K562 (cell line): ENCODE measurements around the gene RELCH. TPM values are rescaled to one million over a fixed set of nuclear protein-coding genes. Genes with fewer than 3 reads are reported as not detected.

Source experiments
- ATAC-seq: fragments of 200-7000 bp; cut with Tn5 transposase; 3 replicates; pipeline ENCODE4 v1.9.1; 2020; ENCODE audit warnings: moderate library complexity
- BruUV-seq: library from RNA; stranded (reverse); fragments of 400-500 nt; replicated peaks from 2 replicates; lab custom pipeline; 2021; lab: Mats Ljungman, UMichigan
- CTCF ChIA-PET: fragments of 300-600 bp; formaldehyde crosslinking; extraction: SDS; loops from one replicate; lab custom pipeline; 2021; ENCODE audit warnings: low intra/inter-chr PET ratio; lab: Yijun Ruan, JAX
- POLR2A ChIA-PET: fragments of 300-600, 350-650 bp; sonication (Branson Sonifier 250); formaldehyde crosslinking; extraction: SDS; loops from one replicate; lab custom pipeline; 2021; ENCODE audit warnings: antibody characterized with exemption, inconsistent platforms; lab: Yijun Ruan, JAX
- DNase-seq, 4 experiments: peaks; one replicate each; pipeline versions ENCODE4 v3.0.0 to v3.0.0-alpha.2; 2011 to 2018; ENCODE audit warnings: low spot score in 3 of 4, mixed read lengths in 3 of 4; ENCODE audit errors: extremely low read depth in 1 of 4
- FAIRE-seq: peaks from 2 replicates; lab custom pipeline; 2011; peaks lifted over from hg19 to GRCh38; lab: Jason Lieb, UNC
- H2AFZ ChIP-seq: 2 replicates; pipeline ENCODE4 v1.6.0; 2011; ENCODE audit warnings: low read depth, low read length, control low read depth, inconsistent platforms
- H3K27ac ChIP-seq: fragments of 200-600 bp; 3 replicates; pipeline ENCODE4 v1.8.0; 2011; ENCODE audit warnings: low read depth, mild to moderate bottlenecking, control low read depth, inconsistent platforms, low read length, moderate library complexity, mixed read lengths; ENCODE audit errors: extremely low read depth
- H3K27me3 ChIP-seq, 2 experiments: fragments of 300-600 bp in 1 of 2; 2 replicates in 1 of 2; 3 replicates in 1 of 2; pipeline versions ENCODE4 v1.6.0 to v1.8.0; 2011; ENCODE audit warnings: inconsistent platforms in 2 of 2, low read length in 2 of 2, mild to moderate bottlenecking in 1 of 2, mixed read lengths in 1 of 2, moderate library complexity in 1 of 2; ENCODE audit not compliant: control insufficient read depth in 2 of 2, insufficient read depth in 2 of 2
- H3K36me3 ChIP-seq: fragments of 300-600 bp; 3 replicates; pipeline ENCODE4 v1.8.0; 2011; ENCODE audit warnings: mild to moderate bottlenecking, low read length, inconsistent platforms; ENCODE audit not compliant: control insufficient read depth, insufficient read depth
- H3K4me1 ChIP-seq, 2 experiments: fragments of 200-600 bp in 1 of 2; replicated peaks in 1 of 2; 2 replicates in 1 of 2; 3 replicates in 1 of 2; pipeline versions ENCODE4 v1.5.1 to v1.8.0; 2011; ENCODE audit warnings: inconsistent platforms in 2 of 2, low read length in 2 of 2, mild to moderate bottlenecking in 1 of 2, mixed read lengths in 1 of 2, moderate library complexity in 1 of 2; ENCODE audit not compliant: control insufficient read depth in 2 of 2, insufficient read depth in 2 of 2
- H3K4me2 ChIP-seq: 2 replicates; pipeline ENCODE4 v1.6.1; 2011; ENCODE audit warnings: low read length, control low read depth, inconsistent platforms, mixed read lengths; ENCODE audit not compliant: insufficient read depth
- H3K4me3 ChIP-seq: fragments of 200-600 bp; sonication (generic), shearing (Covaris generic); 2 replicates; pipeline ENCODE4 v1.5.1; 2016; ENCODE audit warnings: control low read depth, inconsistent platforms
- H3K79me2 ChIP-seq: fragments of 200-600 bp; 3 replicates; pipeline ENCODE4 v1.8.0; 2011; ENCODE audit warnings: low read length, inconsistent platforms; ENCODE audit not compliant: control insufficient read depth, insufficient read depth
- H3K9ac ChIP-seq, 2 experiments: 2 replicates each; pipeline versions ENCODE4 v1.6.0 to v1.6.1; 2011; ENCODE audit warnings: low read depth in 2 of 2, low read length in 2 of 2, control low read depth in 1 of 2, inconsistent platforms in 1 of 2, mild to moderate bottlenecking in 1 of 2, mixed read lengths in 1 of 2; ENCODE audit not compliant: insufficient read depth in 1 of 2
- H3K9me1 ChIP-seq: one replicate; pipeline ENCODE4 v1.6.0; 2011; ENCODE audit warnings: inconsistent platforms, mild to moderate bottlenecking, low read length, moderate library complexity; ENCODE audit not compliant: control insufficient read depth, insufficient read depth
- H3K9me3 ChIP-seq: replicated peaks from 2 replicates; pipeline ENCODE4 v1.5.1; 2011; ENCODE audit warnings: low read depth, low read length, inconsistent platforms; ENCODE audit not compliant: control insufficient read depth, insufficient read depth
- H4K20me1 ChIP-seq: replicated peaks from 2 replicates; pipeline ENCODE4 v1.6.1; 2011; ENCODE audit warnings: low read length, inconsistent platforms, mixed read lengths; ENCODE audit not compliant: control insufficient read depth, insufficient read depth
- CTCFL ChIP-seq: IDR thresholded peaks from 2 replicates; pipeline ENCODE4 v1.6.1; 2011; ENCODE audit warnings: borderline replicate concordance, low read depth, mild to moderate bottlenecking, moderate library complexity, low read length; ENCODE audit not compliant: insufficient read depth, poor library complexity, severe bottlenecking
- HDGF ChIP-seq: fragments of 450-650 bp; IDR thresholded peaks from 2 replicates; pipeline ENCODE4 v1.6.1; 2016
- TCF7L2 ChIP-seq: fragments of 150-350 bp; IDR thresholded peaks from 2 replicates; pipeline ENCODE4 v1.6.1; 2016; ENCODE audit warnings: low read depth, mild to moderate bottlenecking, low read length, moderate library complexity
- THAP7 ChIP-seq: fragments of 250-450 bp; sonication (Bioruptor Pico); IDR thresholded peaks from 2 replicates; pipeline ENCODE4 v1.5.0; 2021
- ZNF143 ChIP-seq: sonication (generic); formaldehyde crosslinking; IDR thresholded peaks from 2 replicates; pipeline ENCODE4 v1.9.0; 2022; ENCODE audit warnings: mild to moderate bottlenecking, missing genetic modification reagents
- ZNF274 ChIP-seq: IDR thresholded peaks from 2 replicates; pipeline ENCODE4 v1.6.1; 2011; ENCODE audit warnings: low read depth, mild to moderate bottlenecking, low read length, moderate library complexity, borderline replicate concordance
- ZNF584 ChIP-seq: fragments of 200-800 bp; sonication (Bioruptor generic); IDR thresholded peaks from 2 replicates; pipeline ENCODE4 v1.6.1; 2016; ENCODE audit warnings: low read depth, mild to moderate bottlenecking, missing genetic modification characterization, missing compliant biosample characterization
- in situ Hi-C: fragments of 300-500 bp; cut with MboI; formaldehyde crosslinking; loops from 4 replicates; pipeline ENCODE4 v1.15.0; 2018; ENCODE audit warnings: inconsistent platforms, mixed read lengths
- intact Hi-C: fragments of 100-400 bp; cut with micrococcal nuclease; formaldehyde crosslinking; loops from 2 replicates; pipeline ENCODE4 v1.14.2; 2022
- polyA plus RNA-seq, 8 experiments: library from polyadenylated mRNA; depleted of rRNA in 4 of 8; stranded (reverse) in 5 of 8; unstranded in 3 of 8; fragments of >200 nt; fragmentation: Nextera tagmentation in 2 of 8; fragmentation: Illumina TruSeq in 1 of 8; extraction: Ambion mirVana in 2 of 8; extraction: Trizol in 1 of 8; gene quantifications; 2 replicates each; pipeline versions ENCODE4 v1.2.1 to v1.2.3, GENCODE V29; 2011 to 2014; ENCODE audit warnings: inconsistent platforms in 1 of 8, missing spikeins in 1 of 8
- total RNA-seq, 7 experiments: library from RNA; depleted of rRNA in 6 of 7; stranded (reverse); fragments of >200 nt in 6 of 7; fragmentation: Illumina TruSeq in 2 of 7; extraction: Trizol in 2 of 7; gene quantifications; 2 replicates each; pipeline versions ENCODE4 v1.2.1 to v1.2.3, GENCODE V29; 2011 to 2021; ENCODE audit warnings: low replicate concordance in 1 of 7

RELCH gene
- total and polyA plus RNA-seq, 9 of the 15 experiments (the other 6 are each of a cell fraction or from before 2014, with no cell fraction given) = 1.4 to 13.6 (median 7.6) TPM

- Histone ChIP-seq H3K9ac (no peak overlapping the region), H3K79me2 (no peaks in the 10 kb centered on the region), H3K9me3 (no peaks in the 10 kb centered on the region), H3K27ac (no peak overlapping the region), H3K4me1 (no peaks in the 10 kb centered on the region), H2AFZ (no peak overlapping the region), H4K20me1 (no peaks in the 10 kb centered on the region), H3K4me3 (no peak overlapping the region), H3K36me3 (peaks cover 12% of the 10 kb centered on the region; the same call in 1 of the 3 replicates), H3K9me1 (no peaks in the 10 kb centered on the region), H3K4me2 (no peak overlapping the region), H3K27me3 (no peaks in the 10 kb centered on the region)
- TF ChIP-seq THAP7 = no peak
- no peak for TF ChIP-seq ZNF274
- TF ChIP-seq TCF7L2 = no peak
- no peak for TF ChIP-seq ZNF143 (CRISPR knock-in tag)
- no peak for TF ChIP-seq ZNF584 (CRISPR knock-in tag)
- TF ChIP-seq HDGF = no peak
- TF ChIP-seq CTCFL = no peak
- POLR2A ChIA-PET = no interaction called here
- intact Hi-C loops (no loop called here), in situ Hi-C loops (no loop called here)
- ATAC-seq = no peak
- no peak for DNase-seq
- no TSS peak for BruUV-seq
- CTCF ChIA-PET = no interaction called here
- peak; percentile 15 for FAIRE-seq
These were observed 107.0 kb downstream of the RELCH start for GRCh38 chr18:62294073-62294472.
